HCT116 (cell line): ENCODE measurements around the gene FILIP1. TPM values are rescaled to one million over a fixed set of nuclear protein-coding genes. Genes with fewer than 3 reads are reported as not detected.

Source experiments
- ATAC-seq: fragments of 200-7000 bp; cut with Tn5 transposase; 2 replicates; pipeline ENCODE4 v1.9.1; 2020; ENCODE audit warnings: mild to moderate bottlenecking, moderate library complexity
- BruUV-seq: library from RNA; stranded (reverse); fragments of 400-500 nt; replicated peaks from 2 replicates; lab custom pipeline; 2021; lab: Mats Ljungman, UMichigan
- CTCF ChIA-PET: fragments of 300-600 bp; sonication (Branson Sonifier 250); formaldehyde crosslinking; loops from one replicate; lab custom pipeline; 2021; ENCODE audit warnings: antibody characterized with exemption; lab: Charles Lee
- POLR2A ChIA-PET: fragments of 300-600, 350-600 bp; sonication (Branson Sonifier 250); formaldehyde crosslinking; loops from one replicate; lab custom pipeline; 2021; ENCODE audit warnings: antibody characterized with exemption; lab: Charles Lee
- RAD21 ChIA-PET, 2 experiments: fragments of 300-600 bp; sonication (Branson Sonifier 250); formaldehyde crosslinking; loops; one replicate each; lab custom pipeline; 2023; ENCODE audit warnings: low total read pairs in 2 of 2; ENCODE audit not compliant: uncharacterized antibody in 2 of 2, unreplicated experiment in 2 of 2, low non-redundant PET in 1 of 2; lab: Charles Lee
- DNase-seq: peaks from one replicate; pipeline ENCODE4 v3.0.0-alpha.2; 2010; ENCODE audit warnings: low read depth, low spot score
- H2AFZ ChIP-seq: fragments of 200-600 bp; shearing (Covaris generic), sonication (generic); 2 replicates; pipeline ENCODE4 v1.6.1; 2017; ENCODE audit warnings: low read depth, mixed run types, mixed read lengths, antibody characterized with exemption, low read length; ENCODE audit not compliant: poor library complexity, severe bottlenecking
- H3K27ac ChIP-seq: 2 replicates; pipeline ENCODE4 v1.5.1; 2012; ENCODE audit warnings: low read depth, low read length
- H3K27me3 ChIP-seq: fragments of 200-600 bp; sonication (generic); 2 replicates; pipeline ENCODE4 v1.6.1; 2016; ENCODE audit warnings: mixed run types, low read length, mixed read lengths; ENCODE audit not compliant: insufficient read depth
- H3K36me3 ChIP-seq, 2 experiments: fragments of 200-500 bp in 1 of 2; fragments of 200-600 bp in 1 of 2; sonication (Bioruptor generic) in 1 of 2; sonication (generic) in 1 of 2; 2 replicates each; pipeline versions ENCODE4 v1.5.1 to v1.6.1; 2014 to 2016; ENCODE audit warnings: low read length in 2 of 2, inconsistent platforms in 1 of 2, mixed read lengths in 1 of 2, mixed run types in 1 of 2; ENCODE audit not compliant: insufficient read depth in 2 of 2, control insufficient read depth in 1 of 2
- H3K4me1 ChIP-seq, 2 experiments: fragments of 200-600 bp in 1 of 2; sonication (generic) in 1 of 2; 2 replicates each; pipeline versions ENCODE4 v1.5.1 to v1.6.1; 2012 to 2017; ENCODE audit warnings: low read length in 2 of 2, inconsistent platforms in 1 of 2, mild to moderate bottlenecking in 1 of 2, mixed read lengths in 1 of 2, mixed run types in 1 of 2, moderate library complexity in 1 of 2; ENCODE audit not compliant: insufficient read depth in 2 of 2, control insufficient read depth in 1 of 2
- H3K4me2 ChIP-seq: fragments of 200-600 bp; sonication (generic); 2 replicates; pipeline ENCODE4 v1.6.1; 2017; ENCODE audit warnings: mixed run types, low read length, mixed read lengths
- H3K4me3 ChIP-seq, 2 experiments: fragments of 200-600 bp in 1 of 2; sonication (generic) in 1 of 2; replicated peaks in 1 of 2; 2 replicates each; pipeline ENCODE4 v1.5.1; 2011 to 2016; ENCODE audit warnings: low read length in 2 of 2, control low read depth in 1 of 2, low read depth in 1 of 2, mild to moderate bottlenecking in 1 of 2, mixed read lengths in 1 of 2, mixed run types in 1 of 2
- H3K79me2 ChIP-seq: fragments of 200-600 bp; sonication (generic); 2 replicates; pipeline ENCODE4 v1.6.1; 2017; ENCODE audit warnings: mild to moderate bottlenecking, mixed run types, low read length, moderate library complexity, mixed read lengths; ENCODE audit not compliant: insufficient read depth
- H3K9ac ChIP-seq: fragments of 200-600 bp; sonication (generic); 2 replicates; pipeline ENCODE4 v1.6.1; 2016; ENCODE audit warnings: low read length, mixed read lengths
- H3K9me2 ChIP-seq: fragments of 200-600 bp; sonication (generic), shearing (Covaris generic); 2 replicates; pipeline ENCODE4 v1.6.1; 2017; ENCODE audit warnings: mixed run types, mild to moderate bottlenecking, moderate library complexity; ENCODE audit not compliant: insufficient read depth
- H3K9me3 ChIP-seq, 2 experiments: fragments of 200-500 bp in 1 of 2; fragments of 200-600 bp in 1 of 2; sonication (Bioruptor generic) in 1 of 2; sonication (generic) in 1 of 2; 2 replicates each; pipeline ENCODE4 v1.6.1; 2014 to 2017; ENCODE audit warnings: low read length in 2 of 2, mixed read lengths in 2 of 2, inconsistent platforms in 1 of 2, low read depth in 1 of 2, mild to moderate bottlenecking in 1 of 2, mixed run types in 1 of 2, moderate library complexity in 1 of 2; ENCODE audit not compliant: control insufficient read depth in 1 of 2, insufficient read depth in 1 of 2
- H4K20me1 ChIP-seq: fragments of 200-600 bp; sonication (generic), shearing (Covaris generic); 2 replicates; pipeline ENCODE4 v1.6.1; 2017; ENCODE audit warnings: mixed run types, mild to moderate bottlenecking, moderate library complexity; ENCODE audit not compliant: insufficient read depth
- ATF3 ChIP-seq: IDR thresholded peaks from 2 replicates; pipeline ENCODE4 v1.6.1; 2012
- CBX3 ChIP-seq: IDR thresholded peaks from 2 replicates; pipeline ENCODE4 v1.6.1; 2012; ENCODE audit warnings: low read depth
- CEBPB ChIP-seq: IDR thresholded peaks from 2 replicates; pipeline ENCODE4 v1.6.1; 2012; ENCODE audit warnings: low read depth
- ELF1 ChIP-seq: IDR thresholded peaks from 2 replicates; pipeline ENCODE4 v1.6.1; 2012; ENCODE audit warnings: low read depth, borderline replicate concordance
- EZH2 ChIP-seq: fragments of 200-600 bp; sonication (generic); IDR thresholded peaks from 2 replicates; pipeline ENCODE4 v1.6.1; 2017; ENCODE audit warnings: antibody characterized with exemption, mixed run types
- MAX ChIP-seq: IDR thresholded peaks from 2 replicates; pipeline ENCODE4 v1.6.1; 2012
- POLR2A ChIP-seq: IDR thresholded peaks from 2 replicates; pipeline ENCODE4 v1.7.0; 2011; ENCODE audit warnings: borderline replicate concordance; ENCODE audit not compliant: insufficient read depth, insufficient read length; ENCODE audit errors: extremely low read depth
- RAD21 ChIP-seq: IDR thresholded peaks from 2 replicates; pipeline ENCODE4 v1.6.1; 2012; ENCODE audit warnings: low read depth, mild to moderate bottlenecking
- REST ChIP-seq: IDR thresholded peaks from 2 replicates; pipeline ENCODE4 v1.6.1; 2012; ENCODE audit warnings: low read depth
- SP1 ChIP-seq: IDR thresholded peaks from 2 replicates; pipeline ENCODE4 v1.6.1; 2012; ENCODE audit warnings: low read depth
- SRF ChIP-seq: IDR thresholded peaks from 2 replicates; pipeline ENCODE4 v1.6.1; 2012; ENCODE audit warnings: low read depth
- TCF7L2 ChIP-seq: IDR thresholded peaks from 2 replicates; pipeline ENCODE4 v1.7.0; 2011; ENCODE audit warnings: borderline replicate concordance, inconsistent platforms; ENCODE audit not compliant: insufficient read depth, insufficient read length; ENCODE audit errors: extremely low read depth
- ZFX ChIP-seq: fragments of 450-650 bp; IDR thresholded peaks from 2 replicates; pipeline ENCODE4 v1.6.1; 2017
- intact Hi-C: fragments of 100-400 bp; cut with micrococcal nuclease; formaldehyde crosslinking; loops from 2 replicates; pipeline ENCODE4 v1.10.0; 2022
- total RNA-seq: library from RNA; stranded (reverse); gene quantifications from one replicate; pipeline ENCODE4 v1.2.1, GENCODE V29; 2021; ENCODE audit not compliant: unreplicated experiment
- TF ChIP-seq, protein P1 (sequence below), 3 experiments: fragments of 200-600 bp in 1 of 3; sonication (generic) in 1 of 3; IDR thresholded peaks in 2 of 3; conservative IDR thresholded peaks in 1 of 3; 2 replicates each; pipeline ENCODE4 v1.5.1; 2012 to 2017; ENCODE audit warnings: low read depth in 2 of 3, low read length in 2 of 3, antibody characterized with exemption in 1 of 3, borderline replicate concordance in 1 of 3, control low read depth in 1 of 3, mild to moderate bottlenecking in 1 of 3, mixed read lengths in 1 of 3, mixed run types in 1 of 3, moderate library complexity in 1 of 3; ENCODE audit not compliant: insufficient read depth in 1 of 3

The FILIP1 gene
- total RNA-seq, 1 experiment from 2014 or later: 0.05 TPM

DNA sequence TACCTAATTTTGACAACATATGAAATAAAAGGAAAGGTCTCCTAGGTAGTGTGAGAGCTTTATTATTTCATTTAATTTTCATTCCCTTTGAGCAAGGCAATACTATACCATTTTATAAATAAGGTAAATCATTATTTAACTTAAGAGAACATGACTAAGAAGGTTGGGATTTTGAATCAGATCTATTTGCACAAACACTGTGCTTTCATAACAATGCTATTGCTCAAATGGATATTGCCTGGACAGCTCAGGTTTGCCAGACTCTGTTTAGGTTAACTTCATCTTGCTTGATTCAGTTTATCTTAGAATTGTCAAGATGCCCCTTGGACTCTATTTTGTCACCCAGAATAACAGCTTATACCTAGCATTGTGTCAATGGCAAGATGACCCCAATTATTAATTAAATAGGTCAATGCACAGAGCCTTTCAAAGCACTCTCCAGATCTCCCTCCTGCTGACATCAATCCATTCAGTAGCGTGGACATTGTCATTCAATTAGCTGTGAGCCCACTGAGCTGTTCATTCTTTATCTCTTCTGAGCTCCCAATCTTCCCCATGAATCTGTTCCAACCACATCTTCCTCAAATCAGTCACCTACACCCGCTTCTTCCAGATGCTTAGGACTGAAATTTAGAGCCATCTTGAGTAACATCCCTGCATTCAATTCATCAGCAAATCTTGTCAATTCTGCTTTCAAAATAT lies 166.9 kb downstream of the FILIP1 start:
- POLR2A ChIA-PET: no interaction called here
- no peaks in the 10 kb centered on the region for H3K9me3 ChIP-seq
- ATAC-seq: no peak

GRCh38 chr6:75318900-75319299 lies 174.7 kb downstream of the FILIP1 start:
- no TSS peak for BruUV-seq
- H3K4me3 ChIP-seq: no peak overlapping the region
- ChIA-PET POLR2A (no interaction called here), CTCF (no interaction called here), RAD21 (no interaction called here)
- H3K36me3 ChIP-seq: no peaks in the 10 kb centered on the region
- DNase-seq (no peak), ATAC-seq (no peak)
- H4K20me1 ChIP-seq: no peaks in the 10 kb centered on the region
- H3K4me1 ChIP-seq: no peaks in the 10 kb centered on the region
- no peaks in the 10 kb centered on the region for H3K9me3 ChIP-seq
- no peak overlapping the region for H3K27ac ChIP-seq
- intact Hi-C loops: no loop called here
- no peak overlapping the region for H3K9ac ChIP-seq
- H3K4me2 ChIP-seq: no peak overlapping the region
- no peaks in the 10 kb centered on the region for H3K79me2 ChIP-seq
- no peak overlapping the region for H2AFZ ChIP-seq
- no peaks in the 10 kb centered on the region for H3K27me3 ChIP-seq
- H3K9me2 ChIP-seq: no peaks in the 10 kb centered on the region; the same call in 1 of the 2 replicates
- TF ChIP-seq EZH2 (no peak), CEBPB (no peak), ZFX (no peak), ELF1 (no peak), SP1 (no peak), SRF (no peak), MAX (no peak), REST (no peak), CBX3 (no peak)
- TF ChIP-seq, protein P1, sequence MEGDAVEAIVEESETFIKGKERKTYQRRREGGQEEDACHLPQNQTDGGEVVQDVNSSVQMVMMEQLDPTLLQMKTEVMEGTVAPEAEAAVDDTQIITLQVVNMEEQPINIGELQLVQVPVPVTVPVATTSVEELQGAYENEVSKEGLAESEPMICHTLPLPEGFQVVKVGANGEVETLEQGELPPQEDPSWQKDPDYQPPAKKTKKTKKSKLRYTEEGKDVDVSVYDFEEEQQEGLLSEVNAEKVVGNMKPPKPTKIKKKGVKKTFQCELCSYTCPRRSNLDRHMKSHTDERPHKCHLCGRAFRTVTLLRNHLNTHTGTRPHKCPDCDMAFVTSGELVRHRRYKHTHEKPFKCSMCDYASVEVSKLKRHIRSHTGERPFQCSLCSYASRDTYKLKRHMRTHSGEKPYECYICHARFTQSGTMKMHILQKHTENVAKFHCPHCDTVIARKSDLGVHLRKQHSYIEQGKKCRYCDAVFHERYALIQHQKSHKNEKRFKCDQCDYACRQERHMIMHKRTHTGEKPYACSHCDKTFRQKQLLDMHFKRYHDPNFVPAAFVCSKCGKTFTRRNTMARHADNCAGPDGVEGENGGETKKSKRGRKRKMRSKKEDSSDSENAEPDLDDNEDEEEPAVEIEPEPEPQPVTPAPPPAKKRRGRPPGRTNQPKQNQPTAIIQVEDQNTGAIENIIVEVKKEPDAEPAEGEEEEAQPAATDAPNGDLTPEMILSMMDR (IDR thresholded peaks at IDR 0.05 in 2 of 3, conservative IDR thresholded peaks at IDR 0.05 in 1 of 3; ENCODE audit: borderline replicate concordance in 1 of 3, insufficient read depth in 1 of 3, low read depth in 2 of 3, low read length in 2 of 3): no peak

More for the DNA sequence above, 166.9 kb downstream of the FILIP1 start:
- Histone ChIP-seq H3K4me1 (no peaks in the 10 kb centered on the region), H3K9me2 (no peaks in the 10 kb centered on the region), H3K27ac (no peak overlapping the region), H4K20me1 (no peaks in the 10 kb centered on the region), H3K27me3 (no peaks in the 10 kb centered on the region), H3K4me3 (no peak overlapping the region), H3K9ac (no peak overlapping the region), H3K79me2 (no peaks in the 10 kb centered on the region), H2AFZ (no peak overlapping the region), H3K36me3 (no peaks in the 10 kb centered on the region), H3K4me2 (no peak overlapping the region)
- RAD21 ChIA-PET: no interaction called here
- CTCF ChIA-PET: interaction anchor here (1.3 kb wide), 1 partner anchor 30 kb away, joined by 3 read pairs; no protein-coding TSS in a partner anchor
- no TSS peak for BruUV-seq
- TF ChIP-seq SP1: no peak
- TF ChIP-seq CBX3: no peak
- TF ChIP-seq POLR2A: no peak
- TF ChIP-seq TCF7L2: no peak
- no peak for TF ChIP-seq EZH2
- no peak for TF ChIP-seq RAD21
- TF ChIP-seq ZFX: no peak
- no peak for TF ChIP-seq ATF3
- DNase-seq: no peak
- intact Hi-C loops: no loop called here
